NCI-H2171 treated with DMSO at 0.1 percent for 48 hours (cell line): Measurements from ENCODE around the gene RNF224.
"Not testable (repeated sequence)": the region's sequence is repeated elsewhere in the genome, so short reads cannot be mapped to it uniquely, and the experiment has no call there.

Experiments used
- DNase-seq: peaks from one replicate; lab custom pipeline; 2025; lab: John Stamatoyannopoulos, UW

Gene RNF224

DNA sequence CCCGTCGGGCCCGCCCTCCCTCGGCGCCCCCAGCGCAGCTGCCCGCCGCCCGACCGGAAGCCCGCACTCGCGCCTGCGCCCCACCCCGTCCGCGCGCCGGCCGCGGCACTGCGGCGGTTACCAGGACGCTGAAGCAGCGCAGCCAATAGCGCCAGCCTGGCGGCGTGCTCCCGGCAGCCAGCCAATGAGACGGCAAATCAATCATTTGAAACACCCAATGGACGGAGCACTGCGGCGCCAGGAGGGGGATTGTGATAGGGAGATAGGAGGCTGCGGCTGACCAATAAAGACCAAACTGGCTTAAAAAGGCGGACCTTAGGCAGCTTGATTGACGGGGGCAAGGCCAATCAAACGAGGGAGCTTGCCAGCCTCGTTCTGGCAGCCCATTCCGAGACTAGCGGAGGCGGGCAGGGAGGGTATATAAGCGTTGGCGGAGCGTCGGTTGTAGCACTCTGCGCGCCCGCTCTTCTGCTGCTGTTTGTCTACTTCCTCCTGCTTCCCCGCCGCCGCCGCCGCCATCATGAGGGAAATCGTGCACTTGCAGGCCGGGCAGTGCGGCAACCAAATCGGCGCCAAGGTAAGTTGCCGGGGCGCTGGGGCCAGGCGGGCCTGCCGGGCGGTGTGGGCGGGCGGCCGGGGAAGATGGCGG lies 13.7 kb downstream of the RNF224 start, which contains the start of gene TUBB4B:
Gene TUBB4B (plus strand): TSS at position 447 of the 649 bp plus-strand sequence. CDS start 74 bp downstream, at position 521.
- DNase-seq, result peak; percentile 100

- DNase-seq, result no peak
These were observed 14.4 kb downstream of the RNF224 start for GRCh38 chr9:137241490-137242268.

GRCh38 chr9:137242269-137243203 lies 15.2 kb downstream of the RNF224 start:
- no peak for DNase-seq

DNA sequence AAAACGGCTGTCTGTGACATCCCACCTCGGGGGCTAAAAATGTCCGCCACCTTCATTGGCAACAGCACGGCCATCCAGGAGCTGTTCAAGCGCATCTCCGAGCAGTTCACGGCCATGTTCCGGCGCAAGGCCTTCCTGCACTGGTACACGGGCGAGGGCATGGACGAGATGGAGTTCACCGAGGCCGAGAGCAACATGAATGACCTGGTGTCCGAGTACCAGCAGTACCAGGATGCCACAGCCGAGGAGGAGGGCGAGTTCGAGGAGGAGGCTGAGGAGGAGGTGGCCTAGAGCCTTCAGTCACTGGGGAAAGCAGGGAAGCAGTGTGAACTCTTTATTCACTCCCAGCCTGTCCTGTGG lies 15.9 kb downstream of the RNF224 start:
- DNase-seq, result not testable (repeated sequence)

GRCh38 chr9:137243626-137244485 lies 16.6 kb downstream of the RNF224 start:
- DNase-seq, result no peak

DNA sequence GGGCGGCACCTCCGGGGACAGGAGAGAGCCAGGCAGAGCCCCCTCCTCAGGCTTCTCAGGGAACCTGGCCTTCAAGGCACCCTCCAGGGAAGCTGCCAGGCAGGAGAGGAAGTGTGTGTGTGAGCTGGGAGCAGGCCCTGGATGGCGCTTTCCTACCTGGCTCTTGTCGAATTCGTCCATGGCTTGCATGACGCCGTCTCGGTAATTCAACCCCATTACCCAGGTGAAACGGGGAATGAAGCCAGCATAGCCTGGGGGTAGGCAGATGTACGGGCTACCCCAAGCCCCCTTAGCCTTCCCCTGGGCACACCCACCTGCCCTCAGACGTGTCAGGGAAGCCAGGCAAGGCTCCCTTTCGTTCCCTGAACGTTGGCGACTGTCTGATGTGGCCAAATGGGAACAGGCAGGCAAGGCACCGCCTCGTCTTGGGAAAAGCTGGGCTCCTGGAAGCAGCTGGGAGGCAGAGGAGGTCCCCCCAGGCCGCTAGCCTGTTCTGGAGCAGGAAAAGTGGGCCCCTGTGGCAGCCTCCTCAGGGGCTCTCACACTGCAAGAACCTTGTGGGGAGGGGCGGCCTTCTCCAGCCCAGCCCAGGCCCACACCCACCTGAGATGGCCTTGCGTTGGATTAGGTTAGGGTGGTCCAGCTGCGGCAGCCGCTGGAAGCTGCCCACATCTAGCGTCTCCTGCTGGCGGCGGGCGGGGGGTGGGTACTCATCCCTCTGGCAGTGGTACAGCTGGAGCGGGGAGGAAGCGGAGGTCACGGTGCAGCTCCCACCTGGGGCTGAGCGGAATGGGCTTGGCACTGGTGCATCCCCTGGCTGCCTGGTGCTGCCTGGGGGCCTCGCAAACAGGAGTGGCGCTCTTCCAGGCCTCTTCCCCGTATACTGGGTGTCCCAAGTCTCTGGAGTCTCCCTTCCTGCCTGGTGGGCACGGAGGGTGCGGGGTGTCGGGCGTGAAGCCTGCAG lies 17.5 kb downstream of the RNF224 start:
- DNase-seq, result peak; percentile 73

DNA sequence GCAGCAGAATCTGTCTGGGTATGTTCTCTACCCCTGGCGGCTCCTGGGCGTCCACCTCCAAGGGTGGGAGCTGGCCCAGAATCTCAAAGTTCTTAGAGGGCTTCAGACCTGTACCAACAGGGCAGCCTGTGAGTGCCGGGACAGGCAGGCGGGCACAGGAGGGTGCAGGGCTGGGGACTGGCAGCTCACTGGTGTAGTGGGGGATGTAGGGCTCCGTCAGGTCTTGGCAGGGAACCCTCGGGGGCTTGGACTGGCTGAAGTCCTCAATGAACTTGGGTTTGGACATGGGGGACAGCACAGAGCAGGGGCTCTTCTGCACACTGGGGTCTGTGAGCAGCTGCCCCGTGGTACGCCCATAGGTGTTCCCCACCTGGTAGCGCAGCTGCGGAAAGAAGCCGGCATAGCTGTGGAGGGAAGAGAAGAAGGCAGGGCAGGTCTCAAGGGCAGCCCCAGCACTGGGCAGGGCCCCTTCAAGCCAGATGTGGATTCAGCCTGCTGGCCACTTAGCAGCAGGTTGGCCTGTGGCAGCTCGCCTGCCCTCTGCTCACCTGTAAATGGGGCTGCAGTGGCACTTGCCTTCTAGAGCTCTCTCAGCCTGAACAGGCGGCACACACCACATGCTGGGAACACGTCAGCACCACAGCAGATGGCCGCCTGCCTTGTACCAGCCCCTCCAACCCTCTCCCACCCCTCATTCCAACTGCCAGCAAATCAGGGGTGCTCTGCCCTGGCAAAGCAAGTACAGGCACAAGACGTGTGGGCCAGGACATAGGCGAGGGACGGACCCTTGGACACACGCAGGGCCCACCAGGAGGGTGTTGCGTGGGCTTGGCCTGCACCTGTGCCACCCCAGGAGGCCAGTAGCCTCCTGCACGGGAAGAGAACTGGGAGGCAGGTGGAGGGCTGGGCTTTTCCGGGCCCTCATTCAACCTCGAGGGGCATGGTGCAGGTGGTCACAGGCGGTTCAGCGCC lies 18.4 kb downstream of the RNF224 start:
- peak; percentile 94 for DNase-seq

GRCh38 chr9:137247135-137247915 lies 20.0 kb downstream of the RNF224 start:
- no peak for DNase-seq

- no peak for DNase-seq
These were observed 20.5 kb downstream of the RNF224 start for GRCh38 chr9:137247916-137248175.

- peak; percentile 28 for DNase-seq
These were observed 23.3 kb downstream of the RNF224 start for GRCh38 chr9:137250329-137251193.

DNA sequence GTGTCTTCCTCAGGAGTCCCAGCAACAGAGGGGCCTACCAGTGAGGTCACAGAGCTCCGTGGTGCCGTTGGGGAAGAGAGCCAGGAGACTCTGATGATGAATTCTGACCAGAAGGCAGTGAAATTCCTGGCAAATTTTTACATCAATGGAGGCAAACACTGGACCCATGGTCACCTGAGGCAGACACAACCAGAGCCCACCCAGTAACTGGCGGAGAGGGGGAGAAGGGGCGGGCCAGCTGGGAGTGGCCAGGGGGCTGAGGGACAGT lies 23.8 kb downstream of the RNF224 start, which contains the start of gene STPG3:
Gene STPG3 (plus strand): TSS at position 93 of the 268 bp plus-strand sequence. CDS start 1 bp downstream, at position 94.
- no peak for DNase-seq

- no peak for DNase-seq
These were observed 24.4 kb downstream of the RNF224 start for GRCh38 chr9:137251490-137252268.

- peak; percentile 42 for DNase-seq
These were observed 25.5 kb downstream of the RNF224 start for GRCh38 chr9:137252555-137253506.

- DNase-seq, result no peak
These were observed 26.7 kb downstream of the RNF224 start for GRCh38 chr9:137253717-137254623.
